NCI-H82 treated with DMSO at 0.1 percent for 48 hours (cell line): ENCODE measurements around the gene OVCH1.
"Not testable (repeated sequence)": the region's sequence is repeated elsewhere in the genome, so short reads cannot be mapped to it uniquely, and the experiment has no call there.

Source experiments
- DNase-seq: peaks from one replicate; lab custom pipeline; 2025; ENCODE audit not compliant: unreplicated experiment; lab: John Stamatoyannopoulos, UW

The OVCH1 gene

GRCh38 chr12:29415111-29415510 is 82.4 kb downstream of the OVCH1 start:
- no peak for DNase-seq

GRCh38 chr12:29414368-29414767 is 83.1 kb downstream of the OVCH1 start:
- no peak for DNase-seq

- no peak for DNase-seq
These were observed 91.9 kb downstream of the OVCH1 start for GRCh38 chr12:29405561-29405960.

- DNase-seq: no peak
These were observed 93.5 kb downstream of the OVCH1 start for GRCh38 chr12:29403991-29404390.

GRCh38 chr12:29402437-29402836 is 95.0 kb downstream of the OVCH1 start:
- no peak for DNase-seq

GRCh38 chr12:29398495-29398894 is 99.0 kb downstream of the OVCH1 start:
- no peak for DNase-seq

- DNase-seq: no peak
These were observed 100.7 kb downstream of the OVCH1 start for GRCh38 chr12:29396774-29397173.

GRCh38 chr12:29395356-29395755 is 102.1 kb downstream of the OVCH1 start:
- DNase-seq: no peak

- not testable (repeated sequence) for DNase-seq
These were observed 107.1 kb downstream of the OVCH1 start for GRCh38 chr12:29390419-29390818.

GRCh38 chr12:29389295-29389919 is 108.1 kb downstream of the OVCH1 start:
- no peak for DNase-seq

- DNase-seq: not testable (repeated sequence)
These were observed 111.3 kb downstream of the OVCH1 start for GRCh38 chr12:29386084-29386680.

- not testable (repeated sequence) for DNase-seq
These were observed 112.3 kb downstream of the OVCH1 start for GRCh38 chr12:29385194-29385593.

GRCh38 chr12:29382251-29382650 is 115.2 kb downstream of the OVCH1 start:
- no peak for DNase-seq

- peak; percentile 100 for DNase-seq
These were observed 116.7 kb downstream of the OVCH1 start, which contains the start of gene ERGIC2 for GRCh38 chr12:29380536-29381523. Gene ERGIC2 (minus strand): TSS chr12:29381172. CDS start chr12:29371633, 9,539 bp downstream.
